Measurements from ENCODE around the gene CCR9. TPM values are rescaled to one million over a fixed set of nuclear protein-coding genes. Genes with fewer than 3 reads are reported as not detected.

Gene CCR9
- total and polyA plus RNA-seq, 10 of the 15 experiments (the other 5 are each of a cell fraction or from before 2014, with no cell fraction given): 0.05 to 3.9 (median 2.4) TPM

DNA sequence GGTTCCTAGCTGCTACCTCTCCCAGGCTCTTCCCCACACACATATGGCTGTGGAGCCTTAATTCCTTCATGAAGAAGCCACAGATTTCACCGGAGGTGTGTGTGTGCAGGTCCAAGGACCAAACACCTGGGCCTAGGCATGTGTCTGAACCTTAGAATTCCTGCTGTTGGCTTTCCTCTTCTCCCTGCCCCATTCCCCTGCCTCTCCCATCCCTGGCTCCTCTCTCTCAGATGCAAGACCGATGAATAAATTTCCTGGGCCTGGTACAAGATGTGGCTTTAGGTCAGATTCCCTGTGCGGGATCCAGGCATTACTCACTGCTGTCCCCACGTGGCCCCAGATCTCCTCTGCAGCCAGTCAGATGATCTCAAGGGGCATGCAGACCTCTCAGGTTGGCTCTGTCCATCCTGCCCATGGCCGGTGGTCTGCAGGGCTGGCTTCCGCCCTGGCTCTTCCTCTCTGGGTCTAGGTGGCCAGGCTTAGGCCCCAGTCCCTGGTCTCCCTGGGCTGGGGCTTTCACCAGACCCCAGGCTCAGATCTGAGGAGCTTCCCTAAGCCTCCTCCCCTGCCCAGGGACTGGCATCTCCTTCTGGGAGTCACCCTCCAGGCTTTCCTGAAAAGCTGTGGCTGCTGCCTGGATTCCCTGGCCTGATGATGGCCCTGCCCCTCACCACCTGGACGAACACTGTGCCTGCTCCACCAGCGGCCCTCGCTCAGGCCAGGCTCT lies 20.5 kb downstream of the CCR9 start (continued):
- TF ChIP-seq, protein P1, sequence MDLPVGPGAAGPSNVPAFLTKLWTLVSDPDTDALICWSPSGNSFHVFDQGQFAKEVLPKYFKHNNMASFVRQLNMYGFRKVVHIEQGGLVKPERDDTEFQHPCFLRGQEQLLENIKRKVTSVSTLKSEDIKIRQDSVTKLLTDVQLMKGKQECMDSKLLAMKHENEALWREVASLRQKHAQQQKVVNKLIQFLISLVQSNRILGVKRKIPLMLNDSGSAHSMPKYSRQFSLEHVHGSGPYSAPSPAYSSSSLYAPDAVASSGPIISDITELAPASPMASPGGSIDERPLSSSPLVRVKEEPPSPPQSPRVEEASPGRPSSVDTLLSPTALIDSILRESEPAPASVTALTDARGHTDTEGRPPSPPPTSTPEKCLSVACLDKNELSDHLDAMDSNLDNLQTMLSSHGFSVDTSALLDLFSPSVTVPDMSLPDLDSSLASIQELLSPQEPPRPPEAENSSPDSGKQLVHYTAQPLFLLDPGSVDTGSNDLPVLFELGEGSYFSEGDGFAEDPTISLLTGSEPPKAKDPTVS (IDR thresholded peaks at IDR 0.05; ENCODE audit: low read depth, low read length): no peak
- TF ChIP-seq MXI1 (IDR thresholded peaks at IDR 0.05; ENCODE audit: low read depth, low read length): no peak
- no peak for TF ChIP-seq NRF1 (conservative IDR thresholded peaks at IDR 0.05; ENCODE audit: low read depth, low read length)
- TF ChIP-seq MTA2 (IDR thresholded peaks at IDR 0.05; ENCODE audit: low read depth): no peak
- TF ChIP-seq, protein P2, sequence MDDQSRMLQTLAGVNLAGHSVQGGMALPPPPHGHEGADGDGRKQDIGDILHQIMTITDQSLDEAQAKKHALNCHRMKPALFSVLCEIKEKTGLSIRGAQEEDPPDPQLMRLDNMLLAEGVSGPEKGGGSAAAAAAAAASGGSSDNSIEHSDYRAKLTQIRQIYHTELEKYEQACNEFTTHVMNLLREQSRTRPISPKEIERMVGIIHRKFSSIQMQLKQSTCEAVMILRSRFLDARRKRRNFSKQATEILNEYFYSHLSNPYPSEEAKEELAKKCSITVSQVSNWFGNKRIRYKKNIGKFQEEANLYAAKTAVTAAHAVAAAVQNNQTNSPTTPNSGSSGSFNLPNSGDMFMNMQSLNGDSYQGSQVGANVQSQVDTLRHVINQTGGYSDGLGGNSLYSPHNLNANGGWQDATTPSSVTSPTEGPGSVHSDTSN (IDR thresholded peaks at IDR 0.05; ENCODE audit: insufficient replicate concordance, low read depth, low read length): no peak
- TF ChIP-seq, protein P3, sequence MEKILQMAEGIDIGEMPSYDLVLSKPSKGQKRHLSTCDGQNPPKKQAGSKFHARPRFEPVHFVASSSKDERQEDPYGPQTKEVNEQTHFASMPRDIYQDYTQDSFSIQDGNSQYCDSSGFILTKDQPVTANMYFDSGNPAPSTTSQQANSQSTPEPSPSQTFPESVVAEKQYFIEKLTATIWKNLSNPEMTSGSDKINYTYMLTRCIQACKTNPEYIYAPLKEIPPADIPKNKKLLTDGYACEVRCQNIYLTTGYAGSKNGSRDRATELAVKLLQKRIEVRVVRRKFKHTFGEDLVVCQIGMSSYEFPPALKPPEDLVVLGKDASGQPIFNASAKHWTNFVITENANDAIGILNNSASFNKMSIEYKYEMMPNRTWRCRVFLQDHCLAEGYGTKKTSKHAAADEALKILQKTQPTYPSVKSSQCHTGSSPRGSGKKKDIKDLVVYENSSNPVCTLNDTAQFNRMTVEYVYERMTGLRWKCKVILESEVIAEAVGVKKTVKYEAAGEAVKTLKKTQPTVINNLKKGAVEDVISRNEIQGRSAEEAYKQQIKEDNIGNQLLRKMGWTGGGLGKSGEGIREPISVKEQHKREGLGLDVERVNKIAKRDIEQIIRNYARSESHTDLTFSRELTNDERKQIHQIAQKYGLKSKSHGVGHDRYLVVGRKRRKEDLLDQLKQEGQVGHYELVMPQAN (conservative IDR thresholded peaks at IDR 0.05): no peak
- TF ChIP-seq, protein P4, sequence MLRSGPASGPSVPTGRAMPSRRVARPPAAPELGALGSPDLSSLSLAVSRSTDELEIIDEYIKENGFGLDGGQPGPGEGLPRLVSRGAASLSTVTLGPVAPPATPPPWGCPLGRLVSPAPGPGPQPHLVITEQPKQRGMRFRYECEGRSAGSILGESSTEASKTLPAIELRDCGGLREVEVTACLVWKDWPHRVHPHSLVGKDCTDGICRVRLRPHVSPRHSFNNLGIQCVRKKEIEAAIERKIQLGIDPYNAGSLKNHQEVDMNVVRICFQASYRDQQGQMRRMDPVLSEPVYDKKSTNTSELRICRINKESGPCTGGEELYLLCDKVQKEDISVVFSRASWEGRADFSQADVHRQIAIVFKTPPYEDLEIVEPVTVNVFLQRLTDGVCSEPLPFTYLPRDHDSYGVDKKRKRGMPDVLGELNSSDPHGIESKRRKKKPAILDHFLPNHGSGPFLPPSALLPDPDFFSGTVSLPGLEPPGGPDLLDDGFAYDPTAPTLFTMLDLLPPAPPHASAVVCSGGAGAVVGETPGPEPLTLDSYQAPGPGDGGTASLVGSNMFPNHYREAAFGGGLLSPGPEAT (IDR thresholded peaks at IDR 0.05; ENCODE audit: low read depth): no peak
